DND-41 (cell line): ENCODE data around the gene ST6GAL2.

Experiments
- ATAC-seq: fragments of 200-7000 bp; cut with Tn5 transposase; 3 replicates; pipeline ENCODE4 v1.9.1; 2021; ENCODE audit warnings: low read depth; ENCODE audit not compliant: insufficient read depth
- DNase-seq: peaks from one replicate; pipeline ENCODE4 v3.0.0-alpha.2; 2020
- H2AFZ ChIP-seq: 2 replicates; pipeline ENCODE4 v1.6.0; 2012; ENCODE audit warnings: low read depth, low read length
- H3K27ac ChIP-seq: 2 replicates; pipeline ENCODE4 v1.5.1; 2012; ENCODE audit warnings: low read length, inconsistent platforms
- H3K27me3 ChIP-seq: fragments of 200-600 bp; sonication (generic); 2 replicates; pipeline ENCODE4 v1.6.0; 2012; ENCODE audit warnings: low read length, mild to moderate bottlenecking, inconsistent platforms; ENCODE audit not compliant: insufficient read depth, poor library complexity
- H3K36me3 ChIP-seq: 2 replicates; pipeline ENCODE4 v1.5.1; 2012; ENCODE audit warnings: low read length, inconsistent platforms; ENCODE audit not compliant: insufficient read depth
- H3K4me1 ChIP-seq: 2 replicates; pipeline ENCODE4 v1.5.1; 2012; ENCODE audit warnings: mild to moderate bottlenecking, low read length; ENCODE audit not compliant: insufficient read depth
- H3K4me2 ChIP-seq: 2 replicates; pipeline ENCODE4 v1.6.0; 2012; ENCODE audit warnings: mild to moderate bottlenecking, moderate library complexity, low read length, inconsistent platforms; ENCODE audit not compliant: insufficient read depth
- H3K4me3 ChIP-seq, 2 experiments: fragments of 200-600 bp in 1 of 2; shearing (Covaris generic) in 1 of 2; 2 replicates each; pipeline ENCODE4 v1.5.1; 2012 to 2016; ENCODE audit warnings: inconsistent platforms in 2 of 2, low read length in 2 of 2, mild to moderate bottlenecking in 2 of 2, low read depth in 1 of 2, moderate library complexity in 1 of 2
- H3K79me2 ChIP-seq: 2 replicates; pipeline ENCODE4 v1.6.0; 2012; ENCODE audit warnings: low read length, inconsistent platforms; ENCODE audit not compliant: insufficient read depth
- H3K9ac ChIP-seq: 2 replicates; pipeline ENCODE4 v1.6.0; 2012; ENCODE audit warnings: low read depth, mild to moderate bottlenecking, inconsistent platforms, low read length, moderate library complexity
- H3K9me3 ChIP-seq: 2 replicates; pipeline ENCODE4 v1.5.1; 2012; ENCODE audit warnings: low read length, moderate library complexity, mild to moderate bottlenecking, inconsistent platforms; ENCODE audit not compliant: insufficient read depth, severe bottlenecking
- H4K20me1 ChIP-seq: 2 replicates; pipeline ENCODE4 v1.6.0; 2012; ENCODE audit warnings: low read length; ENCODE audit not compliant: insufficient read depth
- EZH2 ChIP-seq: IDR thresholded peaks from 3 replicates; pipeline ENCODE4 v1.6.1; 2012; ENCODE audit warnings: borderline replicate concordance, low read depth, mild to moderate bottlenecking, moderate library complexity, low read length, inconsistent platforms; ENCODE audit not compliant: severe bottlenecking
- TF ChIP-seq, protein P1 (sequence below): IDR thresholded peaks from 2 replicates; pipeline ENCODE4 v1.5.1; 2012; ENCODE audit warnings: borderline replicate concordance, low read length, moderate library complexity, mild to moderate bottlenecking; ENCODE audit not compliant: poor library complexity, severe bottlenecking; ENCODE audit errors: extremely low read depth

The ST6GAL2 gene

GRCh38 chr2:106921451-106921850, 35.5 kb upstream of the ST6GAL2 start:
- no peak for TF ChIP-seq EZH2
- Histone ChIP-seq H4K20me1 (no peaks in the 10 kb centered on the region), H3K27me3 (no peaks in the 10 kb centered on the region), H3K4me3 (no peak overlapping the region), H3K4me1 (no peaks in the 10 kb centered on the region), H3K79me2 (no peaks in the 10 kb centered on the region), H3K36me3 (no peaks in the 10 kb centered on the region), H2AFZ (no peak overlapping the region), H3K27ac (no peak overlapping the region), H3K9me3 (no peaks in the 10 kb centered on the region), H3K4me2 (no peak overlapping the region), H3K9ac (no peak overlapping the region)
- DNase-seq (no peak), ATAC-seq (no peak)

DNA sequence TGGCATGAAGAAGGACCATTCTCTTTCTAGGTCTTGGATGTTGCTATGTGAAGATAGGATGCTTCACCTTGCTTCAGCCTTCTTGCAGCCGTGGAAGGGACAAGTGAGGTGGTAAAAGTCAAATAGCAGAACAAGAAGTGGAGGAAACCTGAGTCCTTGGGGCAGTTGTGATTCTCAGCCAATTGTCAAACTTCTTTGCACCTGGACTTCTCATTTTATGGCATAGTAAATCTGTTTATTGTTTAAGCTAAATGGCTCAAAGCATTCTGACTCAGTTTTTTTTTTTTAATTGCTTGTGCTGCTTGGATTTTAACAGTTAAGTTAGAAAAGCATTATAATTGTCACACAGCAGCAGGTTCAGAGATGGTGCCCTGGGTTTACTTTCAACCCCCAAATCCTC, 33.0 kb upstream of the ST6GAL2 start:
- Histone ChIP-seq H3K27ac (no peak overlapping the region), H3K9ac (no peak overlapping the region), H3K4me2 (no peak overlapping the region), H4K20me1 (no peaks in the 10 kb centered on the region), H3K9me3 (no peaks in the 10 kb centered on the region), H3K4me1 (no peaks in the 10 kb centered on the region), H3K36me3 (no peaks in the 10 kb centered on the region), H3K27me3 (no peaks in the 10 kb centered on the region), H2AFZ (no peak overlapping the region), H3K4me3 (no peak overlapping the region), H3K79me2 (no peaks in the 10 kb centered on the region)
- no peak for ATAC-seq
- TF ChIP-seq EZH2 = no peak
- TF ChIP-seq, protein P1, sequence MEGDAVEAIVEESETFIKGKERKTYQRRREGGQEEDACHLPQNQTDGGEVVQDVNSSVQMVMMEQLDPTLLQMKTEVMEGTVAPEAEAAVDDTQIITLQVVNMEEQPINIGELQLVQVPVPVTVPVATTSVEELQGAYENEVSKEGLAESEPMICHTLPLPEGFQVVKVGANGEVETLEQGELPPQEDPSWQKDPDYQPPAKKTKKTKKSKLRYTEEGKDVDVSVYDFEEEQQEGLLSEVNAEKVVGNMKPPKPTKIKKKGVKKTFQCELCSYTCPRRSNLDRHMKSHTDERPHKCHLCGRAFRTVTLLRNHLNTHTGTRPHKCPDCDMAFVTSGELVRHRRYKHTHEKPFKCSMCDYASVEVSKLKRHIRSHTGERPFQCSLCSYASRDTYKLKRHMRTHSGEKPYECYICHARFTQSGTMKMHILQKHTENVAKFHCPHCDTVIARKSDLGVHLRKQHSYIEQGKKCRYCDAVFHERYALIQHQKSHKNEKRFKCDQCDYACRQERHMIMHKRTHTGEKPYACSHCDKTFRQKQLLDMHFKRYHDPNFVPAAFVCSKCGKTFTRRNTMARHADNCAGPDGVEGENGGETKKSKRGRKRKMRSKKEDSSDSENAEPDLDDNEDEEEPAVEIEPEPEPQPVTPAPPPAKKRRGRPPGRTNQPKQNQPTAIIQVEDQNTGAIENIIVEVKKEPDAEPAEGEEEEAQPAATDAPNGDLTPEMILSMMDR = no peak
- DNase-seq = no peak

DNA sequence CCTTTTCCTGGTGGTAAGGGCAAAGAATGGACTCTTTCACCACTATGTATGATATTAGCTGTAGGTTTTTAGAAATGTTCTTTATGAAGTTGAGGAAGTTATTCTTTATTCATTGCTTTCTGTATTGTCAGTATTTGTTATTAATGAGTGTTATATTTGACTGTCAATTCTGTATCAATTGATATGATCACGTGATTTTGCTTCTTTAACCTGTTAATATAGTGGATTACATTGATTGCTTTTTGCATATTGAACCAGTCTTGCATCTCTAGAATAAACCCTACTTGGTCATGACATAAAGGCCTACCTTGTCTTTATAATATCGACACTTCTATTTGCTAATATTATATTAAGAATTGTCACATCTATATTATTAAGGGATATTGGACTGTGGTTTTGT, 18.3 kb upstream of the ST6GAL2 start:
- H2AFZ ChIP-seq = no peak overlapping the region
- no peaks in the 10 kb centered on the region for H3K4me1 ChIP-seq
- DNase-seq (no peak), ATAC-seq (no peak)
- TF ChIP-seq, protein P1 = no peak
- no peak for TF ChIP-seq EZH2
- no peak overlapping the region for H3K4me3 ChIP-seq
- H3K27ac ChIP-seq = no peak overlapping the region
- H3K4me2 ChIP-seq = no peak overlapping the region
- no peak overlapping the region for H3K9ac ChIP-seq
- peaks cover 5% of the 10 kb centered on the region for H3K27me3 ChIP-seq
- H3K36me3 ChIP-seq = no peaks in the 10 kb centered on the region
- H3K9me3 ChIP-seq = no peaks in the 10 kb centered on the region
- H3K79me2 ChIP-seq = no peaks in the 10 kb centered on the region
- no peaks in the 10 kb centered on the region for H4K20me1 ChIP-seq

- H3K36me3 ChIP-seq = no peaks in the 10 kb centered on the region
- no peaks in the 10 kb centered on the region for H3K4me1 ChIP-seq
- H2AFZ ChIP-seq = no peak overlapping the region
- H3K9me3 ChIP-seq = no peaks in the 10 kb centered on the region
- H3K9ac ChIP-seq = no peak overlapping the region
- H3K27ac ChIP-seq = no peak overlapping the region
- peaks cover 5% of the 10 kb centered on the region for H3K27me3 ChIP-seq
- H3K79me2 ChIP-seq = no peaks in the 10 kb centered on the region
- no peak overlapping the region for H3K4me3 ChIP-seq
- DNase-seq = no peak
- no peaks in the 10 kb centered on the region for H4K20me1 ChIP-seq
- no peak for TF ChIP-seq EZH2
- TF ChIP-seq, protein P1 = no peak
- no peak for ATAC-seq
- no peak overlapping the region for H3K4me2 ChIP-seq
Observed at GRCh38 chr2:106899786-106900530, 14.0 kb upstream of the ST6GAL2 start.
